ENCODE data around the gene MMP13.
"Not testable (repeated sequence)": the region's sequence is repeated elsewhere in the genome, so short reads cannot be mapped to it uniquely, and the experiment has no call there.

Gene MMP13

GRCh38 chr11:102903895-102904294 lies 51.6 kb downstream of the MMP13 start:
- not testable (repeated sequence) for DNase-seq (ENCODE audit: low read depth in 1 of 2, low spot score in 1 of 2)

DNA sequence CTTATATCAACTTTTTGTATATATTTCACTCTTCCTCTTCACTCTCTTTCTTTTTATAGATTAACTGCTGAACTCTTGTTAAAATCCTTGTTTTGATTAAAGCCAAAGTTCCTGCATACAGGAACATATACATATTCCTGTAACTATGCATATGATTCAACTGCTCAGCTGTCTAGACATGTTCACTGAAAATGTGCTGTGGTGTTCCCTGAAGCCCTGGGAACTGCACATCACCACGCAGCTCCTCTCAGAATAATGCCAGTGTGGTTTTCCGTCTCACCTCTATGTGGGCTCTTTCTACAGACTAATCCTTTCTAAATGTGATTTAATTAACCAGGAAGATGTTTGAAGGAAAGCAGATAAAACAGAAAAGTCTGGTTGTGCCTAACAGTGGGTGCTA lies 55.2 kb downstream of the MMP13 start:
- DNase-seq (ENCODE audit: low read depth in 1 of 2, low spot score in 1 of 2), result no peak
